IMR-90 (cell line): ENCODE data around the gene CDH26. TPM values are rescaled to one million over a fixed set of nuclear protein-coding genes. Genes with fewer than 3 reads are reported as not detected.

ENCODE experiments used
- ATAC-seq: fragments of 200-7000 bp; cut with Tn5 transposase; 2 replicates; pipeline ENCODE4 v1.9.1; 2020; ENCODE audit warnings: low read depth, mild to moderate bottlenecking, moderate library complexity
- BruUV-seq: library from RNA; stranded (reverse); fragments of 400-500 nt; replicated peaks from 2 replicates; lab custom pipeline; 2021; lab: Mats Ljungman, UMichigan
- CTCF ChIA-PET: fragments of 300-600 bp; formaldehyde crosslinking; extraction: SDS; loops from one replicate; lab custom pipeline; 2021; ENCODE audit warnings: antibody characterized with exemption; lab: Yijun Ruan, JAX
- POLR2A ChIA-PET: fragments of 300-600 bp; sonication (Branson Sonifier 250); formaldehyde crosslinking; loops from one replicate; lab custom pipeline; 2022; ENCODE audit warnings: antibody characterized with exemption; ENCODE audit not compliant: unreplicated experiment; lab: Charles Lee
- DNase-seq: peaks from one replicate; pipeline ENCODE4 v3.0.0; 2013
- H2AFZ ChIP-seq: replicated peaks from 2 replicates; pipeline ENCODE3; 2013; ENCODE audit warnings: low read length, mild to moderate bottlenecking; ENCODE audit not compliant: poor library complexity
- H2AK5ac ChIP-seq: 2 replicates; pipeline ENCODE4 v1.6.1; 2013; ENCODE audit warnings: low read depth, low read length, inconsistent platforms
- H2AK9ac ChIP-seq: replicated peaks from 2 replicates; pipeline ENCODE3; 2013; ENCODE audit warnings: mild to moderate bottlenecking, low read depth, low read length, moderate library complexity; ENCODE audit not compliant: poor library complexity
- H2BK120ac ChIP-seq: 2 replicates; pipeline ENCODE4 v1.6.1; 2013; ENCODE audit warnings: low read depth, low read length, inconsistent platforms
- H2BK15ac ChIP-seq: 3 replicates; pipeline ENCODE4 v1.6.1; 2013; ENCODE audit warnings: low read depth, low read length, inconsistent platforms
- H2BK20ac ChIP-seq: 2 replicates; pipeline ENCODE4 v1.6.1; 2013; ENCODE audit warnings: low read depth, mild to moderate bottlenecking, inconsistent platforms, low read length, moderate library complexity
- H2BK5ac ChIP-seq: 2 replicates; pipeline ENCODE4 v1.6.1; 2013; ENCODE audit warnings: mild to moderate bottlenecking, low read depth, low read length, inconsistent platforms; ENCODE audit not compliant: poor library complexity, severe bottlenecking
- H3K14ac ChIP-seq: replicated peaks from 2 replicates; pipeline ENCODE4 v1.6.1; 2013; ENCODE audit warnings: low read depth, low read length, inconsistent platforms
- H3K18ac ChIP-seq: 2 replicates; pipeline ENCODE4 v1.6.1; 2013; ENCODE audit warnings: low read depth, low read length, control low read depth
- H3K23ac ChIP-seq: 2 replicates; pipeline ENCODE4 v1.6.1; 2013; ENCODE audit warnings: low read depth, low read length, inconsistent platforms
- H3K27ac ChIP-seq: 2 replicates; pipeline ENCODE4 v1.5.1; 2013; ENCODE audit warnings: mild to moderate bottlenecking, control low read depth, low read length; ENCODE audit not compliant: insufficient read depth
- H3K27me3 ChIP-seq: 2 replicates; pipeline ENCODE4 v1.6.1; 2013; ENCODE audit warnings: low read length; ENCODE audit not compliant: control insufficient read depth, insufficient read depth
- H3K36me3 ChIP-seq: 2 replicates; pipeline ENCODE4 v1.6.1; 2013; ENCODE audit warnings: low read length, mixed read lengths; ENCODE audit not compliant: control insufficient read depth, insufficient read depth
- H3K4ac ChIP-seq: 2 replicates; pipeline ENCODE4 v1.6.1; 2013; ENCODE audit warnings: low read depth, low read length, inconsistent platforms
- H3K4me1 ChIP-seq: 2 replicates; pipeline ENCODE4 v1.6.1; 2013; ENCODE audit warnings: low read length, mixed read lengths; ENCODE audit not compliant: control insufficient read depth, insufficient read depth
- H3K4me2 ChIP-seq: 2 replicates; pipeline ENCODE4 v1.6.1; 2013; ENCODE audit warnings: low read depth, mild to moderate bottlenecking, control low read depth, low read length, moderate library complexity
- H3K4me3 ChIP-seq: 2 replicates; pipeline ENCODE4 v1.5.1; 2013; ENCODE audit warnings: low read depth, mild to moderate bottlenecking, control low read depth, low read length, moderate library complexity; ENCODE audit not compliant: insufficient read depth
- H3K56ac ChIP-seq: 2 replicates; pipeline ENCODE4 v1.6.1; 2013; ENCODE audit warnings: low read length, inconsistent platforms; ENCODE audit not compliant: insufficient read depth; ENCODE audit errors: extremely low read depth
- H3K79me1 ChIP-seq, 2 experiments: 2 replicates each; pipeline ENCODE4 v1.6.1; 2013; ENCODE audit warnings: low read length in 2 of 2, inconsistent platforms in 1 of 2, low read depth in 1 of 2
- H3K9ac ChIP-seq: 2 replicates; pipeline ENCODE4 v1.6.1; 2013; ENCODE audit warnings: low read depth, low read length, control low read depth
- H3K9me1 ChIP-seq: 2 replicates; pipeline ENCODE4 v1.6.1; 2013; ENCODE audit warnings: low read length, inconsistent platforms; ENCODE audit not compliant: insufficient read depth
- H3K9me3 ChIP-seq: 2 replicates; pipeline ENCODE4 v1.6.1; 2013; ENCODE audit warnings: low read length; ENCODE audit not compliant: control insufficient read depth, insufficient read depth
- H4K20me1 ChIP-seq: 2 replicates; pipeline ENCODE4 v1.6.1; 2013; ENCODE audit warnings: low read length, inconsistent platforms; ENCODE audit not compliant: insufficient read depth
- H4K5ac ChIP-seq: 2 replicates; pipeline ENCODE4 v1.6.1; 2013; ENCODE audit warnings: mild to moderate bottlenecking, low read depth, low read length, control low read depth
- H4K8ac ChIP-seq, 2 experiments: 2 replicates each; pipeline ENCODE4 v1.6.1; 2013; ENCODE audit warnings: low read depth in 2 of 2, low read length in 2 of 2, control low read depth in 1 of 2, inconsistent platforms in 1 of 2
- H4K91ac ChIP-seq: 2 replicates; pipeline ENCODE4 v1.6.1; 2013; ENCODE audit warnings: low read depth, low read length, inconsistent platforms; ENCODE audit not compliant: insufficient read depth
- CEBPB ChIP-seq: IDR thresholded peaks from 2 replicates; pipeline ENCODE4 v1.6.1; 2012; ENCODE audit warnings: low read depth, low read length, improper control_type of control experiment
- FOS ChIP-seq: fragments of 150-350 bp; IDR thresholded peaks from 2 replicates; pipeline ENCODE4 v1.6.1; 2016; ENCODE audit warnings: low read depth, low read length
- MAFK ChIP-seq: IDR thresholded peaks from 2 replicates; pipeline ENCODE4 v1.6.1; 2012; ENCODE audit warnings: low read depth, low read length, improper control_type of control experiment
- RAD21 ChIP-seq: IDR thresholded peaks from 2 replicates; pipeline ENCODE4 v1.6.1; 2012; ENCODE audit warnings: low read length, improper control_type of control experiment
- RCOR1 ChIP-seq: IDR thresholded peaks from 2 replicates; pipeline ENCODE4 v1.6.1; 2012; ENCODE audit warnings: mild to moderate bottlenecking, low read length, improper control_type of control experiment; ENCODE audit not compliant: insufficient replicate concordance
- WGBS, 2 experiments: methylation state at CpG; one replicate each; pipeline versions ENCODE4 v1.1.5 to v1.1.7; 2013; ENCODE audit warnings: missing lambda C conversion rate in 2 of 2; ENCODE audit not compliant: insufficient read length in 1 of 2; ENCODE audit errors: extremely low coverage in 2 of 2; 5-methylcytosine and 5-hydroxymethylcytosine counted together
- dilution Hi-C: fragments of 300-500 bp; cut with HindIII; formaldehyde crosslinking; loops from one replicate; pipeline ENCODE4 v1.14.3; 2018; ENCODE audit warnings: low sequenced_read_pairs; ENCODE audit not compliant: unreplicated experiment
- in situ Hi-C: fragments of 300-500 bp; cut with MboI; formaldehyde crosslinking; loops from 3 replicates; pipeline ENCODE4 v1.14.3; 2019; ENCODE audit warnings: low sequenced_read_pairs, inconsistent platforms, mixed read lengths
- intact Hi-C: fragments of 100-400 bp; cut with micrococcal nuclease; formaldehyde crosslinking; loops from 2 replicates; pipeline ENCODE4 v1.10.0; 2022
- polyA plus RNA-seq, 3 experiments: library from polyadenylated mRNA; depleted of rRNA; stranded (reverse); fragments of >200 nt; gene quantifications; 2 replicates each; pipeline ENCODE4 v1.2.3, GENCODE V29; 2012; ENCODE audit warnings: low replicate concordance in 1 of 3
- total RNA-seq: library from RNA; depleted of rRNA; stranded (reverse); fragments of >200 nt; gene quantifications from 2 replicates; pipeline ENCODE4 v1.2.3, GENCODE V29; 2012
- TF ChIP-seq, protein P1 (sequence below): fragments of 150-350 bp; IDR thresholded peaks from 2 replicates; pipeline ENCODE4 v1.6.1; 2017; ENCODE audit warnings: mild to moderate bottlenecking, antibody characterized with exemption, low read length, low read depth

The CDH26 gene
- total and polyA plus RNA-seq, 2 of the 4 experiments (the other 2 are of a cell fraction): not detected

DNA sequence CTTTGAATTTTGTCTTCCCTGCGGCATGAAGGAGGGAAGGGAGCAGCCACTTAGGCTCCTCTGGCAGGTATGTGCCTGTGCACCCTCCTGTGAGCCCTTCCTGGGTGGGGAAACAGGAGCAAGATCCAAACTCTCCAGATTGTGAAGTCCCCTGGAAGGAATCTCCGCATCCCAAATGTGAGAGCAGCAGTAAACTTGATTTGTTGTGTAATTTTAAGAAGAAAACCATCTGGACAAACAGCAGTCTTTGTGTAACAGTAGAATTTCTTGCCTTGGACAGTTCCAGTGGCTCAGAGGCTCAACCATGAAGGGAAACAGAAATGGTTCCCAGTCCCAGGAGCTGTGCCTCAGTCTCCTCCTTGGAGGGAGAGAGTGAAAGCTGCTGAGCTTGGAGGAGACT lies 39.7 kb downstream of the CDH26 start:
- Histone ChIP-seq H3K56ac (no peak overlapping the region), H3K4me3 (no peak overlapping the region), H3K4me2 (no peak overlapping the region), H2AK5ac (no peak overlapping the region), H3K79me1 (no peaks in the 10 kb centered on the region), H3K27me3 (peaks cover 14% of the 10 kb centered on the region; the same call in 1 of the 2 replicates), H2BK20ac (no peak overlapping the region), H2AFZ (no peak overlapping the region), H3K4me1 (no peaks in the 10 kb centered on the region), H3K9ac (no peak overlapping the region), H3K9me1 (no peaks in the 10 kb centered on the region), H2BK120ac (no peak overlapping the region), H4K20me1 (no peaks in the 10 kb centered on the region), H3K4ac (no peak overlapping the region), H2BK5ac (no peak overlapping the region), H3K27ac (no peak overlapping the region), H4K91ac (no peak overlapping the region), H4K5ac (no peak overlapping the region), H4K8ac (no peak overlapping the region), H3K36me3 (no peaks in the 10 kb centered on the region), H3K9me3 (no peaks in the 10 kb centered on the region), H3K23ac (no peak overlapping the region), H2BK15ac (no peak overlapping the region), H2AK9ac (no peak overlapping the region), H3K14ac (no peak overlapping the region), H3K18ac (no peak overlapping the region)
- POLR2A ChIA-PET: no interaction called here
- CTCF ChIA-PET: no interaction called here
- TF ChIP-seq MAFK: no peak
- TF ChIP-seq RCOR1: no peak
- no peak for TF ChIP-seq RAD21
- TF ChIP-seq, protein P1, sequence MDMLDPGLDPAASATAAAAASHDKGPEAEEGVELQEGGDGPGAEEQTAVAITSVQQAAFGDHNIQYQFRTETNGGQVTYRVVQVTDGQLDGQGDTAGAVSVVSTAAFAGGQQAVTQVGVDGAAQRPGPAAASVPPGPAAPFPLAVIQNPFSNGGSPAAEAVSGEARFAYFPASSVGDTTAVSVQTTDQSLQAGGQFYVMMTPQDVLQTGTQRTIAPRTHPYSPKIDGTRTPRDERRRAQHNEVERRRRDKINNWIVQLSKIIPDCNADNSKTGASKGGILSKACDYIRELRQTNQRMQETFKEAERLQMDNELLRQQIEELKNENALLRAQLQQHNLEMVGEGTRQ: no peak
- TF ChIP-seq CEBPB: no peak
- TF ChIP-seq FOS: no peak
- WGBS, 2 experiments: 17% methylated on average over 1 of the region's 2 CpGs; no CpG with 5 or more reads in 1 of the 2 experiments
- BruUV-seq: no TSS peak
- intact Hi-C loops (no loop called here), in situ Hi-C loops (no loop called here), dilution Hi-C loops (no loop called here)
- no peak for ATAC-seq
- no peak for DNase-seq
